Measurements from ENCODE around the gene AANAT. TPM values are rescaled to one million over a fixed set of nuclear protein-coding genes. Genes with fewer than 3 reads are reported as not detected.

AANAT gene
- total RNA-seq, 2 donors from 2014 or later: not detected

DNA sequence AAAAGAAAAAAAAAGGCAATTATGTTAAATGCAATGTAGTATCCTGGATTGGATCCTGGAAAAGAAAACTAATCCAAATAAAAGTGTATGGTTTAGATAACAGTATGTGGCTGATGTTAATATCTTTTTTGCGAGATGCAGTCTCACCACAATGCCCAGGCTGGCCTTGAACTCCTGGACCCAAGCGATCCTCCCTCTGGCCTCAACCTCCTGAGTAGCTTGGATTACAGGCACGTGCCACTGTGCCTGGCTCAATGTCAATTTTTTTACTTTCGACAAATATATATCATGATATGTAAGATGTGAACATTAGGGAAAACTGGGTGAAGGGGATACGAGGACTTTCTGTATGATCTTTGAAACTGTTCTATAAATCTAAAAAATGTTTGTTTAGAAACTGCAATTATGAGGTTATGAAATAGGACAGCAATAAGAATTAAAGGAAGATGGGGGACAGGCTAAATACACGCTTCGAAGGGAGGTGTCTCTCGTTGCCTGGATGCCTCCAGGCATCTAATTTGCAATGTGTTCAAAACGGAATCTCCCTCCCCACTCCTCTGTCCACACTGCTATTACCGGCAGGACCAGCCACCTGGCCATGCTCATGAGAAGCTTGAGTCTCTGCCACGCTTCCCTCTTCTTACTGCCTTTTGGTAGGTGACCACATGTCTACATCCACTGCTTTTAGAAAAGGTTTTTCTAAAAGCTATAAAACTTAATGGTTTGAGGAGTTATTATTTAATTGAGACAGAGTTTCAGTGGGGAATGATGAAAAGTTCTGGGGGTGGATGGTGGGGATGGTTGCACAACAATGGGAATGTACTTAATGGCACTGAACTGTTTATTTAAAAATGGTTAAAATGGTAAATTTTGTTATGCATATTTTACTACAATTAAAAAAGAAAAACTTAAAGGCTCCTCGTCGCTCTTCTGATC, 29.7 kb upstream of the AANAT start:
- DNase-seq (ENCODE audit: low spot score) (no peak), ATAC-seq (ENCODE audit: insufficient number of reproducible peaks, low FRiP score, low read depth) (no peak)
- H3K36me3 ChIP-seq: no peaks in the 10 kb centered on the region
- no peaks in the 10 kb centered on the region for H3K4me1 ChIP-seq (ENCODE audit: control insufficient read depth in 1 of 2, low read depth in 2 of 2)
- H3K27me3 ChIP-seq (replicated peaks; ENCODE audit: insufficient read depth): no peaks in the 10 kb centered on the region
- no peak overlapping the region for H3K4me3 ChIP-seq
- TF ChIP-seq, protein P1, sequence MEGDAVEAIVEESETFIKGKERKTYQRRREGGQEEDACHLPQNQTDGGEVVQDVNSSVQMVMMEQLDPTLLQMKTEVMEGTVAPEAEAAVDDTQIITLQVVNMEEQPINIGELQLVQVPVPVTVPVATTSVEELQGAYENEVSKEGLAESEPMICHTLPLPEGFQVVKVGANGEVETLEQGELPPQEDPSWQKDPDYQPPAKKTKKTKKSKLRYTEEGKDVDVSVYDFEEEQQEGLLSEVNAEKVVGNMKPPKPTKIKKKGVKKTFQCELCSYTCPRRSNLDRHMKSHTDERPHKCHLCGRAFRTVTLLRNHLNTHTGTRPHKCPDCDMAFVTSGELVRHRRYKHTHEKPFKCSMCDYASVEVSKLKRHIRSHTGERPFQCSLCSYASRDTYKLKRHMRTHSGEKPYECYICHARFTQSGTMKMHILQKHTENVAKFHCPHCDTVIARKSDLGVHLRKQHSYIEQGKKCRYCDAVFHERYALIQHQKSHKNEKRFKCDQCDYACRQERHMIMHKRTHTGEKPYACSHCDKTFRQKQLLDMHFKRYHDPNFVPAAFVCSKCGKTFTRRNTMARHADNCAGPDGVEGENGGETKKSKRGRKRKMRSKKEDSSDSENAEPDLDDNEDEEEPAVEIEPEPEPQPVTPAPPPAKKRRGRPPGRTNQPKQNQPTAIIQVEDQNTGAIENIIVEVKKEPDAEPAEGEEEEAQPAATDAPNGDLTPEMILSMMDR (IDR thresholded peaks at IDR 0.05): no peak
- H3K27ac ChIP-seq: no peak overlapping the region
- no peaks in the 10 kb centered on the region for H3K9me3 ChIP-seq

DNA sequence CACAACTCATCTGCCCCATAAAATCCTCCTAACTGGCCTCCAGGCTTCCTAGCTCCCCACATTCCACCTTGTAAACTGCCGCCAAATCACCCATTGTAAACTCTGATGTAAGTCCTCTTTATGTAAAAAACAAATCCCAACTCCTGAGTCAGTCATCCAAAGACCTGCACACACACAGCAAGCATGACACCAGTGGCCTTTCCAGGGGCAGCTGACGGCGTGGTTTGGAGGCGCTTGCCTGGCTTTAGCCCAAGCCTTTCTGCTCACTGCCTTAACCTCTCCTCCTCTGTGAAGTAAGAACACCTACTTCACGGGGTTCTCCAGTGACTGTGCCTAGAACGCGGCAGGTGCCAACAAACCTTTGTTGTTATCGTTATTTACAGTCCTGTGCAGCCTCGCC, 28.5 kb upstream of the AANAT start:
- no peak overlapping the region for H3K4me3 ChIP-seq
- H3K27ac ChIP-seq: no peak overlapping the region
- no peaks in the 10 kb centered on the region for H3K36me3 ChIP-seq
- ATAC-seq (ENCODE audit: insufficient number of reproducible peaks, low FRiP score, low read depth) (no peak), DNase-seq (ENCODE audit: low spot score) (no peak)
- H3K4me1 ChIP-seq (ENCODE audit: control insufficient read depth in 1 of 2, low read depth in 2 of 2): no peaks in the 10 kb centered on the region
- no peaks in the 10 kb centered on the region for H3K27me3 ChIP-seq (replicated peaks; ENCODE audit: insufficient read depth)
- no peaks in the 10 kb centered on the region for H3K9me3 ChIP-seq
- TF ChIP-seq, protein P1 (IDR thresholded peaks at IDR 0.05): no peak

DNA sequence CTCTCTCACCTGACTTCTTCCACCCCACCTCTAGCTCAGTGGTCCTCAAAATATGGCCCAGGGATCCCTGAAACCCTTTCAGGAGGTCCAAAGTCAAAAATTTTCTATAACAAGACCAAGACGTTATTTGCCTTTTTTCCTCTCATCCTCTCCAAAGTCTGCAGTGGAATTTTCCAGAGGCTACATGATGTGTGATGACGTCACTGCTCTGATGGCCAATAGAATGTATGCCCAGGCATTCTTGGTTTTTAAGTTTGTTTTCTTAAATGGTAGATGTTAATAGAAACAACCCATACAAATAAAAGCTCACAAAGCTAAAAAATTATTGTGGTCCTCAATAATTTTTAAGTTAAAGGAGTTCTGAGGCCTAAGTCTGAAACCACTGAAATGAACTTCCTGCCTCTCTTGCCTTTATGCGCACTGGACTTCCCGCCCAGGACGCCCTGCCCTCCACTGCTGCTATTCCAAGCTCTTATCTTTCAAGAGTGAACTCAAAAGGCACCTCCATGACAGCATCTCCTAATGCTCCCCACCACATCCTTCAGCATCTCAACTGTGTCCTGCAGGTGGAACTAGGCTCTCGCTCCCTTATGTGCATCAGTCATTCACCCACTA, 28.0 kb upstream of the AANAT start:
- Histone ChIP-seq H3K27ac (no peak overlapping the region), H3K4me3 (no peak overlapping the region), H3K9me3 (no peaks in the 10 kb centered on the region), H3K36me3 (no peaks in the 10 kb centered on the region), H3K4me1 (ENCODE audit: control insufficient read depth in 1 of 2, low read depth in 2 of 2) (no peaks in the 10 kb centered on the region), H3K27me3 (replicated peaks; ENCODE audit: insufficient read depth) (no peaks in the 10 kb centered on the region)
- ATAC-seq (ENCODE audit: insufficient number of reproducible peaks, low FRiP score, low read depth): no peak
- DNase-seq (ENCODE audit: low spot score): no peak
- TF ChIP-seq, protein P1 (IDR thresholded peaks at IDR 0.05): no peak

DNA sequence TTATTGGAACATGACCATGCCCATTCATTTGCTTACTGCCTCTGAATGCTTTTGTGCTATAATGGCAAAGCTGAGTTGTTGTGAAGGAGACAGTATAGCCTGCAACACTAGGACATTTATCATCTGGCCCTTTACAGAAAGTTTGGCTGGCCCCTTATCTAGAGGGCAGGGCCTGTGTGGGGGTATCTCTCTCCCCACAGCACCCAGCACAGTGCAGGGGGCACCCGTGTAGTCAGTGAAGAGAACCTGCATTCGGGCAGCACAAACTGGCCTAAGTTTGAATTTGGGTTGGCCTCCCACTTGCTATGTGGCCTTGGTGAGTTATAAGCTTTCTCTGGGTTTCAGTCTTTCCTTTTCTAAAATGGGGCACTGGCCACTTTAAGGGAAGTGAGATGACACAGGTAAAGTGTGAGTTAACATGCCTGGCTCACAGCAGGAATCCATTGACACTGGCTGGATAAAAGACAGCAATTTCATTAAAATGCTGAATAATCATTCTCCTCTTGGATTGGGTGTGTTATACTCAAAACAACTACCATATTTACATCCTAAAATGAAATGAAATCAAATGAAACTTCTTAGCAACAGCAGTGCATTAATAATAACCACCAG, 26.5 kb upstream of the AANAT start:
- DNase-seq (ENCODE audit: low spot score) (no peak), ATAC-seq (ENCODE audit: insufficient number of reproducible peaks, low FRiP score, low read depth) (no peak)
- Histone ChIP-seq H3K27ac (no peak overlapping the region), H3K36me3 (no peaks in the 10 kb centered on the region), H3K27me3 (replicated peaks; ENCODE audit: insufficient read depth) (no peaks in the 10 kb centered on the region), H3K4me1 (ENCODE audit: control insufficient read depth in 1 of 2, low read depth in 2 of 2) (no peaks in the 10 kb centered on the region), H3K9me3 (no peaks in the 10 kb centered on the region), H3K4me3 (no peak overlapping the region)
- TF ChIP-seq, protein P1 (IDR thresholded peaks at IDR 0.05): no peak

DNA sequence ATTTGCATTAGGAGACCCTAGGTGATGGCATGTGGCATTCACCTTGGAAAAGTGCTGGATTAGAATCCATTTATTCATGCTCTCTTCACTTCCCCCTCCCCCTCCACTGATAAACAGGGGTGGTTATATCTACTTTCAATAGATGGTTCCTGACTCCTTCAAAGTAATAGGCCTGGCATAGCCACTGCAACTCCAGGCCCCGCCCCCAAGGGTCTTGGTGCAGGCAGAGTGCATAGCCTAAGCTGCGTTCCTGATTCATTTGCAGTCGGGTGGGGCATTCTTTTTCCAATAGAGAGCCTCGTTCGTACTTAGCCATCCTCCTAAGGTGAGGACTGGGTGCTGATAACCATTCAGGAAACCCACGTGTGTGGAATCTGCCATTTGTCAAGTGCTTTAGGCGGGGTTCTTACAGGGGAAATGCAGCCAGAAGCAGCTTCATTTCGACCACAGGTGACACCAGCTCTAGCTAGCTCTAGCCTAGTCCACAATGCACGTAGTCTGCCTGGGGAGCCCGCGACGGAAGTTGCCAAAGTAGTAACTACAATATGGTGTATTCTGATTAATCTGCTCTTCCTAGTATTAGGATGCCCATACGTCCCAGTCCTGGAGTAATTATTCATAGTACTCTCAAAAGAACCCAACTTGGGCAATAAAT, 25.6 kb upstream of the AANAT start:
- no peak overlapping the region for H3K4me3 ChIP-seq
- no peaks in the 10 kb centered on the region for H3K9me3 ChIP-seq
- DNase-seq (ENCODE audit: low spot score) (no peak), ATAC-seq (ENCODE audit: insufficient number of reproducible peaks, low FRiP score, low read depth) (no peak)
- H3K4me1 ChIP-seq (ENCODE audit: control insufficient read depth in 1 of 2, low read depth in 2 of 2): peaks cover 0 to 6% of the 10 kb centered on the region in 2 donors
- TF ChIP-seq, protein P1 (IDR thresholded peaks at IDR 0.05): no peak
- H3K36me3 ChIP-seq: no peaks in the 10 kb centered on the region
- H3K27me3 ChIP-seq (replicated peaks; ENCODE audit: insufficient read depth): no peaks in the 10 kb centered on the region
- H3K27ac ChIP-seq: no peak overlapping the region
